ENCODE results near the gene HOXA3.
A peak's percentile ranks its signal among the peaks of the same experiment; 100 is the strongest.

Gene HOXA3

DNA sequence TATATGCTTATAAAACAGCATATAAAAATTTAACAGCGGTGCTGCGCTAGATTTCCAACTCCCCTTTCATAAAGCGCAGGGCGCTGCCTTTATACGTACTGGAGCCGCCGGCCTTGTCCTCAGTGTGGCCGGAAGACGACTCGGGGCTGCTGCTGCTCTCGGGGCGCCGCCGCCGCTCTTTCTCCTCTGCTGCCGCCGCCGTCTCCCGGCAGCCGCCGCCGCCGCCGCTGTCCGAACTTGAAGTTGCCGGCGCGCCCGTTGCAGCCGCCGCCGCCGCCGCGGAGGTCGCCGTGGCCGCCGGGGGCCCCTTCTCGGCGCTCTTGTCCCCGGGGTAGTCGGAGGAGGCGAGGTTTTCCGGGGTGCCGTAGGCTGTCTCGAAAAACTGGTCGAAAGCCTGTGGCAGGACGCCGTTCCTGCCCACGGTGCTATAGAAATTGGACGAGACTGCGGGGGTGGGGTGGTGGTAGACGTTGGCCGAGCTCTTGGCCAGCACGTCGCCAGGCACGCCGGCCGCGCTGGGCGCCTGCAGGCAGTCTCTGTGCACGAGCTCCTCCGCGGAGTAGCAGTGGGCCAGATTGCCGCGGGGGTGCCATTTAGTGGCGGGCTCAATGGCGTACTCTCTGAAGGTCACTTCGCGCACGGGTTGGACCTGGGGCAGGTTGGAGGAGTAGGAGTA, 32.1 kb upstream of the HOXA3 start:
- peak overlapping the region; percentile 76 for H3K27ac Mint-ChIP-seq
- no peaks in the 10 kb centered on the region for H3K9me3 Mint-ChIP-seq
- H3K27me3 Mint-ChIP-seq, result peaks cover 96% of the 10 kb centered on the region
- no peaks in the 10 kb centered on the region for H3K36me3 Mint-ChIP-seq (ENCODE audit: low read depth)
- peak; percentile 56 for DNase-seq
- H3K4me3 Mint-ChIP-seq, result peak overlapping the region; percentile 68
- H3K4me1 Mint-ChIP-seq (ENCODE audit: low read depth), result peaks cover 56% of the 10 kb centered on the region

DNA sequence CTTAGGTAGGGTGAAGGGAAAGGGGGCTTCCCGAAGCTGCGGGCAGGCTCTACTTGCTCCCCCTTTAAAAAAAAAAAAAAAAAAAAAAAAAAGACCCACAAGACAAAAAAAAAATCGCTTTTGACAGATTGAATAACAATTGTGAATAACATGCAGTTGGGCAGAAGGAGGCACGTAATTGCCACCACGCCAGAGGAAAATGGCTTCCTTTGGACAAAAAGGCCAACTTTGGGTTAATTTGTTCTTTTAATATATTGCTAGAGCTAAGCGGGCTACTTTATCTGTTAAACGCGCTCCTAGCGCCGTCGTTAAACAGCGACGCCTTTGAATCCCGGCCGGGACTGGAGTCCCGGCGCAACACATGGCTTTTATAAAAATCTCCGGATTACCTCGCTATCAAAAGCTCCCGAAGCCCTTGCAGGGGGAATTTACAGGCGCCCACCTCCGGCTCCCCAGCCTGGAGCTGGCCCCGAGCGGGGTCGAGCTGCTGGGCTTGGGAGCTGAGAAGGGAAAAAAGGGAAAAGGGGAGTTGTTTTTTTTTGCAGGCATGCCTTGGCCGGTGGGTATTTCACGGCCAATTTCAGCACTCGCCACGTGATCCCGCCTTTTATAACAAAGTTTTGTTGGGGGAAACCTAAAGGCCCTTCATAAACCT, 31.4 kb upstream of the HOXA3 start:
- peak overlapping the region; percentile 62 for H3K4me3 Mint-ChIP-seq
- H3K4me1 Mint-ChIP-seq (ENCODE audit: low read depth), result peaks cover 51% of the 10 kb centered on the region
- H3K27me3 Mint-ChIP-seq, result peaks cover 96% of the 10 kb centered on the region
- H3K36me3 Mint-ChIP-seq (ENCODE audit: low read depth), result no peaks in the 10 kb centered on the region
- H3K27ac Mint-ChIP-seq, result no peak overlapping the region
- H3K9me3 Mint-ChIP-seq, result no peaks in the 10 kb centered on the region
- peak; percentile 38 for DNase-seq

DNA sequence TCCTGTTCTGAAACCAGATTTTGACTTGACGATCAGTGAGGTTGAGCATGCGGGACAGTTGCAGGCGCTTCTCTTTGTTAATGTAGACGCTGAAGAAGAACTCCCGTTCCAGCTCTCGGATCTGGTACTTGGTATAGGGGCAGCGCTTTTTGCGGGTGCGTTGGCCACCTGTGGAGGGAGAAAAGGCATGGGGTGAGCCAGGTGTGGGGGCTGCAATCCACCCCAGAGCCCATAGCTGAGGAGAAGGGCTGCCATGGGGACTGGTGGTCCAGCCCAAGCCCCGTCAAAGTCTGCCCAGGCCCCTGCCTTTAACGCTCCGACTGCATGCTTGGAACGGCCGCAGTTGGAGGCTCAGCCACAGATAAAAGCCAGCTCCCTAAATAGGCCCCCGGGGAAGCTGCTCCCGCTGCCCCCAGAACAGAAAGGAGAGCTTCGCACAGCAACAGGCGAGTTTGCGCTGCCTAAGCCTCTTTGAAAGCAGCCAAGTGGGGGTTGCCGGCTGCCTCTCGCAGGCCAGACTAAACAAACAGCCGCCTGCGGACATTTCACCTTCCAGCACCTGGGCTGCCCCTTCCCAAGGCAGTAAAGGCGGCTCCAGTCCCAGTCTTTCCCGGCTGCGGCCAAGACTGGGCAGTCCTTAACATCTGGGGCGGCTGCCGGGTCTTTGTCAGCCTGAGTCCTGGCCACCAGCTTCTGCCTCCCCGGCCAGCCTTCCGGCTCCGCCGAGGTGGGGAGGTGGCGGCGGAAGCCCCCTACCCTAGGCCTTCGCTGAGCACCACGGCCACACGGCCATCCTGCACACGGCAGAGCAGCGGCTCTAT, 30.7 kb upstream of the HOXA3 start:
- Mint-ChIP-seq H3K27ac (no peak overlapping the region), H3K36me3 (ENCODE audit: low read depth) (no peaks in the 10 kb centered on the region), H3K9me3 (no peaks in the 10 kb centered on the region), H3K4me3 (no peak overlapping the region), H3K27me3 (peaks cover 95% of the 10 kb centered on the region), H3K4me1 (ENCODE audit: low read depth) (peaks cover 43% of the 10 kb centered on the region)
- DNase-seq, result peak; percentile 42

DNA sequence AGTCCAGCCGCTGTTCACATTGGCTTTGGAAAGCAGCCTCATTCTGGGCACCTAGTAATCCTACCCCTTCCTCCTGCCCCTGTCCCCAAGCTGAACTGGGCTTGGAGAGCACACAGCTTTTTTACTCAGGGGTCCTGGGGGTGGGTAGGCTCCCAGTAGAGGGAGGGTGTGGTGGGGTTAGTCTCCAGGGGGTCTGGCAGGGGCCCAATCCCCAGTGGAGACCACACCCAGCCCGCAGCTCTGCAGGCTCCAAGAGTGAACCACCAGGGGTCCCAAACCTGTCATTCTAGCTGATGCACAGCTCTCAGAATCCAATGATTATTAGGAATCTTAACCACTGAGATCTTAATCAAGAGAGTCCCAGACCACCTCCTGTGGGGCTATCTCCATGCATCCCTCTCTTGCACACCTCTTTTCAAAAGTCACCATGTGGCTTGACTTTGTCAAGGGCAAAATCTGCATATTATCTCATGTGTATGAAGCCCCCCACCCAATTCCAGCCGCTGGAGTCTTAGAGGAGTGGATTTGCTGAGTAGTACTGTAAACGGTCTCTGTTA, 30.0 kb upstream of the HOXA3 start:
- Mint-ChIP-seq H3K9me3 (no peaks in the 10 kb centered on the region), H3K4me1 (ENCODE audit: low read depth) (peaks cover 36% of the 10 kb centered on the region), H3K4me3 (no peak overlapping the region), H3K27ac (no peak overlapping the region), H3K27me3 (peaks cover 95% of the 10 kb centered on the region), H3K36me3 (ENCODE audit: low read depth) (no peaks in the 10 kb centered on the region)
- DNase-seq, result no peak

DNA sequence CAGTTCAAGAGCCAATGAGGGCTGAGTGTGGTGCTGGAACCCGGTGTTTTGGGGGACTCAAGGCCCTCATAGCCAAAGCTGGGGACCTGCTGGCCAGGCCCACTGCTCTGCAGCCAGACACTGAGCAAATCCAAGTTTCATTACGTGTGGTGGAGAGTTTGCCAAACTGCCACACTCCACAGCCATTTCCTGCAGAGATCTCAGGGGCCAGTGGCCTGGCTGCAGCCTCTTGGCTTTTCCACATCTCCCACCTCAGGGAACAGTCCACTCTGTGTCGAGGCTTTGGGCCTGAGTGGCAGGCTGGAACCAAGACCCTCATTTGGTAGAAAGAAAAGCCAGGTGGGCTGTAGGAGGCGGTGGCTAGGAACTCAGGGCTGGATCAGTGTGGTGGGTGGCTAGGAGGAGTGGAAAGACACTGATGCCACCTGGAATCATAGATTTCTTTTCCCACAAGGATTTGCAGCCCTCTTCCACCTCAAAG, 29.5 kb upstream of the HOXA3 start:
- Mint-ChIP-seq H3K4me3 (no peak overlapping the region), H3K4me1 (ENCODE audit: low read depth) (peaks cover 34% of the 10 kb centered on the region), H3K9me3 (no peaks in the 10 kb centered on the region), H3K27me3 (peaks cover 95% of the 10 kb centered on the region), H3K27ac (no peak overlapping the region), H3K36me3 (ENCODE audit: low read depth) (no peaks in the 10 kb centered on the region)
- no peak for DNase-seq

DNA sequence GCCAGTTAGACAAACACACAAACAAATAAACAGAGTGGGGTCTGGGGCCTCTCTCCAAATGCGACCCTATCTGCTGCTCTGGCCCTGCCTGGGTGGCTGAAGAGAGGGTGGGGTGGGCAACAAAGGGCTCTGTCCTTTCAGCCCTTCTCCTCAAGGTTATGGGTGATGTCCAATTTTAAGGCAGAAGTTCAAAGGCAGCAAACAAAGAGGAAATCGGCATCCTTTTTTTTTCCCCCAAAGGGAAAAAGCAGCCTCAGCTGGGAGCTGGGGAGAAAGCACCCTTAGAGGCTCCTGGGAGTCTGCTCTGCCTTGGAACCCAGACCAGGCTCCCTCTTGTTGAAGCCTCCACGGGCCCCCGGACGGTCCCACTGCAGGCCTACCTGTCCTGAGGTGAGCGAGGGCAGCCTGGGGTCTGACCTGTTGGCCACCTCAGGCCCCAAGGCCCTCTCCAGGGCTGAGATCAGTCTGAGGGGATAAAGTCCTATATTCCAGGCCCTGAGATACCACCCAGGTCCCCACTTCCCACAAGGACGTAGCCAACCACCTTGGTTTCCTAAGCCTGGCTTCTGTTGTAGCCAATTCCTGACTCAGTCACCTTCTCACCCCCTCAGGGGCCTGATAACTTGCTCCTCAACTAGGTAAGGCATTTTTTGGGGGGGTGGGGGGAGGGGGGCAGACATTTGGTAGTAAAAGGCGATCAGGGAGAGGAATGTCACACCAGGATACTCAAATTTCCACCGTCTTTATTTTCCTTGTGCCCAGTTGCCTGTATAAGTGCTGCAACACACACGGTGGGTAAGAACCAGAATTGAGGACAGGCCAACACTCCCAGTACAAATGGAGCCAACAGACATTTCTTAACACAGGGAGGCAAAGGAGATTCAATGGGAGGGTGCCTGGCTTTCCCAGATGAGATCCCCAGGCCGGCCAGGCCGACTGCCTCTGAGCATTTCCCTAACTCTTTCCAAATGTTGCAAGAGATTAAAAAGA, 28.3 kb upstream of the HOXA3 start:
- peak; percentile 30 for DNase-seq
- Mint-ChIP-seq H3K4me3 (no peak overlapping the region), H3K9me3 (no peaks in the 10 kb centered on the region), H3K27me3 (peaks cover 95% of the 10 kb centered on the region), H3K27ac (no peak overlapping the region), H3K4me1 (ENCODE audit: low read depth) (peaks cover 26% of the 10 kb centered on the region), H3K36me3 (ENCODE audit: low read depth) (no peaks in the 10 kb centered on the region)

DNA sequence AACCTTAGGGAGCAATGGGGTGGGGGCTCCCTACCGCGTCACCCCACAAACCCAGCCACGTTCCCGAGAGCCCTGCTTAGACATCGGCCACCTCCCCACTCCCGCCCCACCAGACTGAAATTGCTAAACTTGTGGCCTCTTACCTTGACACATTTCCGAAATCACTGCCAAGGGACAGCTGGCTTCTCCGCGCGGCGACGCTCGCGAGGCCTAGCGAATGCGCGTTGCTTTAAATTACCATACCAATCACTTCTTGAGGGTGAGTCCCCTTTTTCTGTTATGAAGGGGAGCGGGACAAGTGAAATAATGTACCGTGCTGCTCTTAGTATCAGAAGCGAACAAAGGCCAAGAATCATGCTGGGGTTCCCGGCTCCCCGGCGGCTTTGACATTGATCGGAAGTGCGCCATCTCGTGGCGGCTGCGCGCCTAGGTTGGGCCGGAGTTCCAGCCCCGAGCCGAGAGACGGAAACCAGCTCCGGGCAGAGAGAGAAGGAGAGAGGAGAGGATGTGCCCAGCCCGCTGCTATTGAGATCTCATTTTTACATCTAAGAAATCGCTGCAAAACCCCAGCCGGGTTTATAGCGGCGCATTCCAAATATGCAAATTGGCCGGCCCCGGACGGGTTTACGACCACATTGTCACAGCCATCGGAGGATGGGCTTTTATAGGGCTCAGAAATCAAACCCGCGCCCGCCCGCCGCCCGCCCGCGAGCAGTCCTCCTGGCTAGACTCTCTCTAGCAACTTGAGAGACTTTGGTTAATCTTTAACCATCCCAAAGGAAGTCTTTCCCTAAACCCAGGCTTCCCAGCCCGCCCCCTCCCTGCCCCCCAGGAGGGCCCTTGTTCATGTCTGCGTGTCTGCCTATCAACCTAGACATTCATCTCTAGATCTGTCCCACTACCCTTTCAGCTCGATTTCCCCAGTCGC, 27.4 kb upstream of the HOXA3 start:
- no peaks in the 10 kb centered on the region for H3K36me3 Mint-ChIP-seq (ENCODE audit: low read depth)
- H3K9me3 Mint-ChIP-seq, result no peaks in the 10 kb centered on the region
- peak; percentile 78 for DNase-seq
- peaks cover 95% of the 10 kb centered on the region for H3K27me3 Mint-ChIP-seq
- no peak overlapping the region for H3K4me3 Mint-ChIP-seq
- H3K27ac Mint-ChIP-seq, result no peak overlapping the region
- peaks cover 17% of the 10 kb centered on the region for H3K4me1 Mint-ChIP-seq (ENCODE audit: low read depth)

DNA sequence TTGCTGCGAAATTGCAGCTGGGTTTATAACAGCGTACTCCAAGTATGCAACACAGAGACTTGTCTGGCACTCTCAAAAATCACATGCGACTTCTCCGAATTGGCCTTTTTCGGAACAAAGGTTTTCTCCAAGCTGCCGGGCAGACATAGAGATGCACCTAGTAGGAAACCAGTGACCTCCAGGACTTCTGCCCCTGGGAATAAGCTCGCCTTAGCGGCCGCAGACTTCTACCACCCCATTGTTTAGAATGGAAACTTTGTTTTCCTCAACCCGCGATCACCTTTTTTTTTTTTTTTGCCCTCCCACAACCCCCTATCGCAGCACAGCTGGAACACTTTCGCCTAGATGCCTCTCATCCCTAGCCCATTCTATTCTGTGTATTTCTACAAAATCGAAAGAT, 26.6 kb upstream of the HOXA3 start:
- Mint-ChIP-seq H3K36me3 (ENCODE audit: low read depth) (no peaks in the 10 kb centered on the region), H3K4me3 (no peak overlapping the region), H3K27me3 (peaks cover 97% of the 10 kb centered on the region), H3K27ac (no peak overlapping the region), H3K4me1 (ENCODE audit: low read depth) (peaks cover 12% of the 10 kb centered on the region), H3K9me3 (no peaks in the 10 kb centered on the region)
- DNase-seq, result peak; percentile 17

DNA sequence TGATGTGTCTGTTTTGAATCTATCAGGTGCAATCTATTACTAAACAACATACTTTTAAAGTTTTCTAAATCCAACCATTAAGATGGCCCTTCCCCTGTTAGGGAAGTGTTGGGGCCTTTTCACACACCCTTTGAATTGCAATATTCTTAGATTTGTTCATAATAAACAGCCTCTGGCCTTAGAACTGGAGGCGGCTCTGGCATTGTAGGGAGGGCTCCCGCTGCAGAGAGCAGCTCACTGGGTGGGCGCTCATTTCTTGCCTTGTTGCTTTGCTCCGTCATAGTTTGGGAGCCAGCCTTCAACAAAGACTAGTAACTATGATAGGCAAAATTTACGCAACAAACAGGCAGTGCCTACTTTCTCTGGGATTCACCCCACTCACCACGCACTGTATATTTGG, 26.0 kb upstream of the HOXA3 start:
- Mint-ChIP-seq H3K4me3 (no peak overlapping the region), H3K9me3 (no peaks in the 10 kb centered on the region), H3K4me1 (ENCODE audit: low read depth) (peaks cover 8% of the 10 kb centered on the region), H3K36me3 (ENCODE audit: low read depth) (no peaks in the 10 kb centered on the region), H3K27ac (no peak overlapping the region), H3K27me3 (peaks cover 91% of the 10 kb centered on the region)
- no peak for DNase-seq

DNA sequence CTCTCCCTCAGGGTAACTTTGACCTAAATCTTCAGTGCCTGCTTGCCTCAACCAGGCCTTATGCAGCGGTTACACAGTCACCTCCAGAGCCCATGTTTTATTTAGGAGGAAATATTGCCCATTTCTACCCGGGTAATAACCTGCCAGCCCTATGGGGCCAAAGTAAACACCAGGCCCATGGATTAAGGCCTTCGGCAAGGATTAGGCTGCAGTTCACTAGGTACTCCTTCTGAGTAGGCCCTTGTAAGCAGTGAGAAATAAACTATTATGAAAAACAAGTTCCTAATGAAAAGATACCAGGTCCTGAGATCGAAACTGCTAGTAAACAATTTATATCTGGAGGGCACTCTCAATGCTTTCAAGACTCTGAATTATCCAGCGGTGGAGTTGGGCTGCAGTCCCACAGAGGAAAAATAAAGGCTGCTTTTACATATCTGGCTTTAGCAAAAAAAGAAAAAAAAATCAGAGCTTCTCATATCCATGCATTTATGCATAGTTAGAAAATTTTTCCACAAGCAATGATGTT, 25.5 kb upstream of the HOXA3 start:
- DNase-seq, result no peak
- peaks cover 7% of the 10 kb centered on the region for H3K4me1 Mint-ChIP-seq (ENCODE audit: low read depth)
- no peak overlapping the region for H3K4me3 Mint-ChIP-seq
- no peaks in the 10 kb centered on the region for H3K9me3 Mint-ChIP-seq
- H3K36me3 Mint-ChIP-seq (ENCODE audit: low read depth), result no peaks in the 10 kb centered on the region
- peaks cover 86% of the 10 kb centered on the region for H3K27me3 Mint-ChIP-seq
- no peak overlapping the region for H3K27ac Mint-ChIP-seq

DNA sequence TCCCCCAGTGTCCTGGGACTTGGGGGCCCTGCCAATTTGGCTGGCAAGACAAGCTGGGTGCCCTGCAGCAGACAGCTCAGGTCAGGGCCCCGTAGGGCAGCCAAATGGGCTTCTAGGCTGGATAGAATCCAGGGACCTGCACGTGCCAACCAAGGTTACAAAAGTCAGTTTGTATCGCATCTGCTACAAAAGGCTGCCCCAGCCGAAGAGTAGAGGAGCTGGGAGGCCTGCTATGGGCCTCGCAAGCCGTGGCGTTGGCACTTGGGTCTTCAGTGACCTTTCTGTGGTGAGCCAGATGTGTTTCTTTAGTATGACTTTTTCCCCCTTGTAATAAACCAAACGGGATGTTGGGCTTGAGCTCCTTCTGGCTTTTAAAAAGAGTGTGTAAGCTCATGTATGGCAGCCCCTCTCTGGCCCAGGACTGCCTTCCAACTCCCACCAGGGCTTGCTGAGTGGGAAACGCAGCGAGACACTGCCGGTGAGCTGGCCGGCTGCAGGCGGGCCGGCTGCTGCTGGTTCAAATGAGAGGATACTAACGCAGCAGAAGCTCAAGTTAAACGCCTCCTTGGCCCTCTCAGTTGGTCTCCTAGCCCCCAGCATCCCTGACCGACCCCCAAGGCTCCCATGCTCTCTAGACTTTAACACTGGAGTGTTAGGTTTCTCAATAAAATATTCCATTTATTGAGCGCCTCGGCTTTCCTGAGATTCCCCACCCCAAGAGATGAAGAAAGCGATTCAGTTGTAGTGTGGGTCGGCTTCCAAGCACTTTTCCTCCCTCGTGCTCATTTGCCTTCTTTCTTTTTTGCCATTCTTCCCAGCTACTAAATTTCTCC, 24.8 kb upstream of the HOXA3 start:
- H3K9me3 Mint-ChIP-seq, result no peaks in the 10 kb centered on the region
- H3K4me1 Mint-ChIP-seq (ENCODE audit: low read depth), result peaks cover 12% of the 10 kb centered on the region
- H3K36me3 Mint-ChIP-seq (ENCODE audit: low read depth), result no peaks in the 10 kb centered on the region
- DNase-seq, result no peak
- no peak overlapping the region for H3K27ac Mint-ChIP-seq
- peaks cover 84% of the 10 kb centered on the region for H3K27me3 Mint-ChIP-seq
- no peak overlapping the region for H3K4me3 Mint-ChIP-seq

DNA sequence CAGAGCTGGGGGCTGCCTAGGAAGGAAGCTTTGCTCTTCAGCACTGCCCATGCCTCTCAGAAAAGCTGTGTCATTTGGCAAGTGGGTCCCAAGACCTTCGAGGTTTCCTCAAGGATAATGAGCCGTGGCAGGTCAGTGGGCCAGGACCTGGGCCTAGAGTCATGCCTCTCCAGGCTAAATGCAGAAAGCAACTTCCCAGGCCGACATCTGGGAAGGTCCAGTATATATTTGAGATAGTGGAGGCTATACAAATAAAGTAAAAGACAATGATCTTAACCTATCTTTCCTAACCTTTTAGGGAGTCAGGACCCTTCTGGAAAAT, 24.1 kb upstream of the HOXA3 start:
- H3K4me1 Mint-ChIP-seq (ENCODE audit: low read depth), result peaks cover 19% of the 10 kb centered on the region
- H3K9me3 Mint-ChIP-seq, result no peaks in the 10 kb centered on the region
- H3K27ac Mint-ChIP-seq, result no peak overlapping the region
- no peak overlapping the region for H3K4me3 Mint-ChIP-seq
- no peaks in the 10 kb centered on the region for H3K36me3 Mint-ChIP-seq (ENCODE audit: low read depth)
- peaks cover 84% of the 10 kb centered on the region for H3K27me3 Mint-ChIP-seq
- no peak for DNase-seq
